Lower leg skin (tissue), 3 donors: ENCODE measurements around the gene SETX.

ENCODE experiments used
- CTCF ChIP-seq, 3 donors: fragments of 450-650 bp; IDR thresholded peaks; one replicate each; pipeline ENCODE4 v1.5.1; 2016; ENCODE audit warnings: antibody characterized with exemption in 3 of 3, mild to moderate bottlenecking in 3 of 3, moderate library complexity in 2 of 3
- POLR2A ChIP-seq, 2 donors: fragments of 450-650 bp; IDR thresholded peaks; one replicate each; pipeline ENCODE4 v1.6.1; 2016 to 2017; ENCODE audit warnings: antibody characterized with exemption in 2 of 2, mild to moderate bottlenecking in 1 of 2, moderate library complexity in 1 of 2

GRCh38 chr9:132242621-132243155 lies 112.1 kb downstream of the SETX start:
- no peak for TF ChIP-seq CTCF (IDR thresholded peaks at IDR 0.05)
- TF ChIP-seq POLR2A (IDR thresholded peaks at IDR 0.05), result no peak
